ENCODE measurements around the gene SKIC2. TPM values are rescaled to one million over a fixed set of nuclear protein-coding genes. Genes with fewer than 3 reads are reported as not detected.

The SKIC2 gene
- total RNA-seq, 4 donors from 2014 or later, result 31.3 to 60.4 (median 49.3) TPM

DNA sequence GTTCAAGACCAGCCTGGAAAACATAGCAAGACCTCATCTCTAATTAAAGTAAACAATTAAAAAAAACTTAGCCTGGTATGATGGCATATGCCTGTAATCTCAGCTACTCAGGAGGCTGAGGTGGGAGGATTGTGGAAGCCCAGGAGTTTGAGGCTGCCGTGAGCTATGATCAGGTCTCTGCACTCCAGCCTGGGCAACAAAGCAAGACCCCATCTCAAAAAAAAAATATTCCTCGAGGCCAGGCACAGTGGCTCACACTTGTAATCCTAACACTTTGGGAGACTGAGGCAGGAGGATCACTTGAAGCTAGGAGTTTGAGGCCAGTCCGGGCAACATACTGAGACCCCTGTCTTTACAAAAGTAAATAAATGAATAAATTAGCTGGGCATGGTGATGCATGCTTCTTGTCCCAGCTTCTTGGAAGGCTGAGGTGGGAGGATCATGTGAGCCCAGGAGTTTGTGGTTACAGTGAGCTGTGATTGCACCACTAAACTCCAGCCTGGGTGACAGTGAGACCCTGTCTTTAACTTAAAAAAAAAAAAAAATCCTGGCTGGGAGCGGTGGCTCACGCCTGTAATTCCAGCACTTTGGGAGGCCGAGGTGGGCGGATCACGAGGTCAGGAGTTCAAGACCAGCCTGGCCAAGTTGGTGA lies 40.8 kb upstream of the SKIC2 start:
- Histone ChIP-seq H3K4me3 (no peak overlapping the region), H3K9me3 (no peaks in the 10 kb centered on the region), H3K27ac (no peak overlapping the region), H3K27me3 (no peaks in the 10 kb centered on the region), H3K4me1 (no peaks in the 10 kb centered on the region), H3K36me3 (no peaks in the 10 kb centered on the region)
- TF ChIP-seq POLR2A (IDR thresholded peaks at IDR 0.05) (no peak), POLR2AphosphoS5 (IDR thresholded peaks at IDR 0.05) (no peak), EP300 (IDR thresholded peaks at IDR 0.05) (no peak)
- TF ChIP-seq, protein P1, sequence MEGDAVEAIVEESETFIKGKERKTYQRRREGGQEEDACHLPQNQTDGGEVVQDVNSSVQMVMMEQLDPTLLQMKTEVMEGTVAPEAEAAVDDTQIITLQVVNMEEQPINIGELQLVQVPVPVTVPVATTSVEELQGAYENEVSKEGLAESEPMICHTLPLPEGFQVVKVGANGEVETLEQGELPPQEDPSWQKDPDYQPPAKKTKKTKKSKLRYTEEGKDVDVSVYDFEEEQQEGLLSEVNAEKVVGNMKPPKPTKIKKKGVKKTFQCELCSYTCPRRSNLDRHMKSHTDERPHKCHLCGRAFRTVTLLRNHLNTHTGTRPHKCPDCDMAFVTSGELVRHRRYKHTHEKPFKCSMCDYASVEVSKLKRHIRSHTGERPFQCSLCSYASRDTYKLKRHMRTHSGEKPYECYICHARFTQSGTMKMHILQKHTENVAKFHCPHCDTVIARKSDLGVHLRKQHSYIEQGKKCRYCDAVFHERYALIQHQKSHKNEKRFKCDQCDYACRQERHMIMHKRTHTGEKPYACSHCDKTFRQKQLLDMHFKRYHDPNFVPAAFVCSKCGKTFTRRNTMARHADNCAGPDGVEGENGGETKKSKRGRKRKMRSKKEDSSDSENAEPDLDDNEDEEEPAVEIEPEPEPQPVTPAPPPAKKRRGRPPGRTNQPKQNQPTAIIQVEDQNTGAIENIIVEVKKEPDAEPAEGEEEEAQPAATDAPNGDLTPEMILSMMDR (IDR thresholded peaks at IDR 0.05), result no peak
- DNase-seq (ENCODE audit: low spot score in 2 of 2), result no peak
- 86% methylated on average over 8 of the region's 8 CpGs for WGBS

DNA sequence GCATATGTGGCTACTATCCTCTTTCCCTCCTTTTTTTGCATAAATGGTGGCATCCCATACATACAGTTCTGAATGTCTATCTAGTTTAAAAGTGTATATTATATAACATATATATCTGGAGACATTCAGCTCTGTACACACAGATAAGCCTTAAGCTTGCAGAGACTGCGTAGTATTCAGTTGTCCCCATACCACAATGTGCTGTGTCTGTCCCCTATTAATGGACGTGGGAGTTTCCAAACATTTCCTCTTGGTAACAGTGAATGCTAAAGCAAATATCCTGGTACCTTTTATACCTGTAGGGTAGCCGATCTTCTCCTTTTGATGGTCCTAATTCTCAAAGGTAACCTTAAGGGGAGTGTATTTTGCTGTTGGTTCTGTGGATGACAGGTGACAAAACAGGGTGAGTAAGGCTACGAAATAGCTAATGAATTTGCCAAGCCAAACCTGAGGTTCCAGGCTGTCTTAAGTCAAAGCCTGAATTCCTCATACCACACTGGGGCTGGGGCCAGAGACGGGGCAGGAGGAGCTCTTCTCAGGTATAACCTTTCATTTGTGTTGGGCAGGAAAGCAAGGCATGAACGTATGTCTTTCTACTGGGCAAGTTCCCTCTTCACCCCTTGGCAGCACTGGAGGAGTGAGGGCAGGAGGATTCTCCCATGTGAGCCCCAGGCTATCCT lies 39.2 kb upstream of the SKIC2 start:
- H3K27ac ChIP-seq, result no peak overlapping the region
- WGBS, result 68% methylated on average over 6 of the region's 6 CpGs
- H3K9me3 ChIP-seq, result no peaks in the 10 kb centered on the region
- no peaks in the 10 kb centered on the region for H3K4me1 ChIP-seq
- H3K27me3 ChIP-seq, result no peaks in the 10 kb centered on the region
- no peak overlapping the region for H3K4me3 ChIP-seq
- TF ChIP-seq POLR2A (IDR thresholded peaks at IDR 0.05) (no peak), EP300 (IDR thresholded peaks at IDR 0.05) (no peak), POLR2AphosphoS5 (IDR thresholded peaks at IDR 0.05) (no peak)
- TF ChIP-seq, protein P1 (IDR thresholded peaks at IDR 0.05), result no peak
- DNase-seq (ENCODE audit: low spot score in 2 of 2), result no peak
- no peaks in the 10 kb centered on the region for H3K36me3 ChIP-seq

DNA sequence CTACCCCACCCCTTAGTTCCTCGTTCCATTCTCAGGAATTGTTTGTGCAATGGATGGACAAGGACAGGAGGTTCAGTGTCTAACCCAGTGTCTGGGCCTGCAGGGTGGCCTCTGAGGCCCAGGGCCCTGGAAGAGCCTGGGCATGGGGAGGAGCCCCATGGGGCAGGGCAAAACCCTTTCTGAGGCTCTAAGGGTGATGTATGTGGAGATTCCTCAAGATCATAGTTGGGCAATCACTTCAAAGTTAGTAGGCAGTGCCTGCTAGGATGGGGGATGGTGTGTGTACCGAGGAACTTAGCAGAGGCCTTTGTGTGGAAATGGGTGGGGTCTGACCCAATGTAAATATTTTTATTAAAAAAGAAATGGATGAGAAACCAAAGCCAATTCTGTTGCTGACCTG lies 38.2 kb upstream of the SKIC2 start:
- TF ChIP-seq, protein P1 (IDR thresholded peaks at IDR 0.05), result no peak
- TF ChIP-seq POLR2AphosphoS5 (IDR thresholded peaks at IDR 0.05), result no peak
- DNase-seq (ENCODE audit: low spot score in 2 of 2), result no peak
- no peaks in the 10 kb centered on the region for H3K27me3 ChIP-seq
- no peaks in the 10 kb centered on the region for H3K36me3 ChIP-seq
- H3K4me3 ChIP-seq, result no peak overlapping the region
- no peaks in the 10 kb centered on the region for H3K9me3 ChIP-seq
- H3K27ac ChIP-seq, result no peak overlapping the region
- no peaks in the 10 kb centered on the region for H3K4me1 ChIP-seq
- WGBS, result 65% methylated on average over 2 of the region's 2 CpGs

DNA sequence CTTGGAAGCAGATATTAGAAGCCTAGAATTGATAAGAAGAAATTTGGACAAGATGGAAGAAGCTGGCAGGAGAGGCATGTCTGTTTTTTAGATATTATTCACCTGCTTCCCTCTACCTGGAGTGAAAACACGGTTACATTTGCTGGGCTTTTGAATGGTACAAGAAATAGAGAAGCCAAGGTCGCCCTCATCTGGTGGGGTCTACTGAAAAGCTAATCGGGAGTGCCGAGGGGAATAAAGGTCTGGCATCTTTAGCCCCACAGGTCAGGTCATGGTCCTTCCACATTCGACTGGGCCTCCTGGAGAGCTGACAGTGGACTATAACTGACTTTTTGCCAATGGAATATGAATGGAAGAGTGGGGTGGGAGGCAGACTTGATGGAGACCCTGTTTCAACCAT lies 36.0 kb upstream of the SKIC2 start:
- no peaks in the 10 kb centered on the region for H3K4me1 ChIP-seq
- no peaks in the 10 kb centered on the region for H3K27me3 ChIP-seq
- WGBS, result 24% methylated on average over 5 of the region's 5 CpGs
- DNase-seq (ENCODE audit: low spot score in 2 of 2), result no peak
- H3K36me3 ChIP-seq, result no peaks in the 10 kb centered on the region
- TF ChIP-seq POLR2AphosphoS5 (IDR thresholded peaks at IDR 0.05) (no peak), POLR2A (IDR thresholded peaks at IDR 0.05) (no peak), EP300 (IDR thresholded peaks at IDR 0.05) (no peak)
- TF ChIP-seq, protein P1 (IDR thresholded peaks at IDR 0.05), result no peak
- no peaks in the 10 kb centered on the region for H3K9me3 ChIP-seq
- no peak overlapping the region for H3K27ac ChIP-seq
- H3K4me3 ChIP-seq, result no peak overlapping the region

DNA sequence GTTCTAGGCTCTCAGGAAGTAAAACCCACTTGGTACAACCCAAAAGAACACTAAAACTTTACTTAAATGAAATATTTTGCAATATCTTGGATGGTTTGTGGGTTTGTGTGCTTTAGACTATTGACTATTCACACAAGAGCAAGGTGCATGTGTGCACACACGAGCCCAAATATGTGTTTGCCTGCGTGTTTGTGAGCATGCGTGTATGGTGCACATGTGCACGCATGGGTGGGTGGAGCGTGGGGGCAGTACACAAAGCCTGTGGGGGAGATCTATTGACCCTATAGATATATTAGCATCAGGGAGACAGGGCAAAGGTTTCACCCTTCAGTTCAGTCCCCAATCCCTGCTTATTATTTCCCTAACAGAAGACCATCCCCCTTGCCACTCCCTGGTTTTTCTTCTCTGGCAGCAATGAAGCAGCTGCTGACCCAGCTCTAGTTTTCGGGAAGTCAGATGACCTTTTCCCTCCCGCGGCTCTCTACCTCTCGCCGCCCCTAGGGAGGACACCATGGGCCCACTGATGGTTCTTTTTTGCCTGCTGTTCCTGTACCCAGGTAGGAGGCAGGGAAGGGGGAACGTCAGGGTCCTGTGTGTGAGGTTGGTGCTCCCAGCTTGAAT lies 31.6 kb upstream of the SKIC2 start, which contains the start of gene C2:
Gene C2, plus strand, starts transcription at position 476 of the 621 bp plus-strand sequence. Its CDS starts 36 bp downstream, at position 512.
- peak within 1 kb of the TSS; percentile 26 for H3K4me3 ChIP-seq
- WGBS, result 75% methylated on average over 11 of the region's 11 CpGs
- H3K27ac ChIP-seq, result no peak within 1 kb of the TSS

More for the DNA sequence above, 31.6 kb upstream of the SKIC2 start, which contains the start of gene C2:
- Histone ChIP-seq H3K27me3 (no peaks in the 10 kb centered on the region), H3K4me1 (no peaks in the 10 kb centered on the region), H3K36me3 (no peaks in the 10 kb centered on the region), H3K9me3 (no peaks in the 10 kb centered on the region)
- no peak for TF ChIP-seq EP300 (IDR thresholded peaks at IDR 0.05)
- TF ChIP-seq POLR2AphosphoS5 (IDR thresholded peaks at IDR 0.05), result no peak
- DNase-seq (ENCODE audit: low spot score in 2 of 2), result no peak
